ENCODE measurements around the gene RPS28.

- TF ChIP-seq CTCF (optimal IDR thresholded peaks at IDR 0.05 in 1 of 3, IDR thresholded peaks at IDR 0.05 in 1 of 3, conservative IDR thresholded peaks at IDR 0.05 in 1 of 3; ENCODE audit: extremely low read depth in 1 of 3, insufficient read depth in 2 of 3, low read length in 3 of 3) (no peak), EZH2 (IDR thresholded peaks at IDR 0.05; ENCODE audit: low read length) (no peak)
Measured at GRCh38 chr19:8306235-8307054, 14.9 kb upstream of the RPS28 start.
